ENCODE results near the gene HHLA2. TPM values are rescaled to one million over a fixed set of nuclear protein-coding genes. Genes with fewer than 3 reads are reported as not detected.

The HHLA2 gene
- total and polyA plus RNA-seq, 2 of the 8 experiments (the other 6 are each of a cell fraction or from before 2014, with no cell fraction given) = not detected

DNA sequence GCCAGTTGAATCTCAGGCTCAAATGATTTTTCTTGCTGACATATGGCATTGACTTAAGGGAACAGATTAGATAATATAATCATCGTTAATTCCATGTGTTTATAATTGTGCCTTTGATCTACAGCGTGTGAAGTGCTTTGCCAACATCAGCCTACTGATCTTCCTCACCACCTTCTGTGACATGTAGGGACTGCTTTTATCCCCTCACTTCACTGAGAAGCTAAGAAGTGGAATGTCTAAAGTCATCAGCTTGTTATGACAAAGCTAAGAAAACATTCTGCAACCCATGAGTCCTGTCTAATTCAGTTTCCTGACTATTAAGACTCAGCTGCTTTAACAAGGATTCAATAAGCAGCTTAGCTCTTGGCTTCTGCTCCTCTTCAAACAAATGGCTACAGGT, 108.0 kb downstream of the HHLA2 start:
- Histone ChIP-seq H2AFZ (ENCODE audit: low read length) (no peak overlapping the region), H3K79me1 (ENCODE audit: low read depth, low read length) (no peaks in the 10 kb centered on the region), H2BK12ac (ENCODE audit: low read depth, low read length) (no peak overlapping the region), H2BK20ac (ENCODE audit: low read length) (no peak overlapping the region), H3K18ac (ENCODE audit: extremely low read depth, low read length) (no peak overlapping the region), H3K36me3 (ENCODE audit: control insufficient read depth in 2 of 4, insufficient read depth in 4 of 4, low read length in 3 of 4) (no peaks in the 10 kb centered on the region), H3K56ac (replicated peaks; ENCODE audit: insufficient read length, low read depth, low read length) (no peak overlapping the region), H3K4me3 (ENCODE audit: extremely low read depth in 1 of 4, insufficient read depth in 2 of 4, low read depth in 3 of 4, low read length in 4 of 4) (no peak overlapping the region), H3K14ac (ENCODE audit: insufficient read length) (no peak overlapping the region), H4K20me1 (replicated peaks in 1 of 2; ENCODE audit: control insufficient read depth in 1 of 2, insufficient read depth in 2 of 2, low read length in 2 of 2) (no peaks in the 10 kb centered on the region), H4K91ac (replicated peaks; ENCODE audit: insufficient read length, low read length) (no peak overlapping the region), H3K27me3 (replicated peaks in 1 of 4; ENCODE audit: control insufficient read depth in 3 of 4, extremely low read depth in 1 of 4, insufficient read depth in 3 of 4, low read length in 3 of 4) (no peaks in the 10 kb centered on the region), H3K23ac (ENCODE audit: insufficient read length) (no peak overlapping the region), H3K4ac (replicated peaks; ENCODE audit: insufficient read length, low read depth, low read length) (no peak overlapping the region), H3K79me2 (ENCODE audit: control insufficient read depth in 1 of 2, insufficient read depth in 2 of 2, low read length in 2 of 2) (no peaks in the 10 kb centered on the region), H4K8ac (ENCODE audit: extremely low read depth, insufficient read depth, low read length) (no peak overlapping the region), H3K9me3 (ENCODE audit: insufficient read depth in 2 of 2, low read depth in 1 of 2, low read length in 1 of 2) (no peaks in the 10 kb centered on the region), H3K9ac (replicated peaks in 1 of 4; ENCODE audit: extremely low read depth in 1 of 4, low read depth in 3 of 4, low read length in 3 of 4) (no peak overlapping the region), H4K5ac (ENCODE audit: insufficient read length, low read depth, low read length) (no peak overlapping the region), H2BK120ac (replicated peaks; ENCODE audit: low read depth, low read length) (no peak overlapping the region), H2AK5ac (ENCODE audit: low read depth, low read length) (no peak overlapping the region), H2BK5ac (ENCODE audit: low read depth, low read length) (no peak overlapping the region), H3K4me2 (ENCODE audit: insufficient read depth in 1 of 2, low read depth in 2 of 2, low read length in 2 of 2) (no peak overlapping the region), H3K23me2 (ENCODE audit: low read depth, low read length) (no peaks in the 10 kb centered on the region), H2BK15ac (ENCODE audit: low read length) (no peak overlapping the region), H3K27ac (ENCODE audit: low read depth, low read length) (no peak overlapping the region), H3K4me1 (replicated peaks in 1 of 4; ENCODE audit: control insufficient read depth in 3 of 4, insufficient read depth in 4 of 4, low read length in 3 of 4) (peaks cover 0 to 1% (median 0%) of the 10 kb centered on the region in 4 experiments; a peak in 1 of 7 replicates)
- FAIRE-seq (no peak), DNase-seq (ENCODE audit: low read depth in 1 of 2, low spot score in 2 of 2) (no peak)
- POLR2A ChIA-PET (ENCODE audit: partially characterized antibody) = no interaction called here
- TF ChIP-seq SP4 (IDR thresholded peaks at IDR 0.05; ENCODE audit: low read length) (no peak), HDAC2 (IDR thresholded peaks at IDR 0.05; ENCODE audit: borderline replicate concordance in 1 of 2, low read depth in 2 of 2, low read length in 2 of 2) (no peak), RXRA (IDR thresholded peaks at IDR 0.05; ENCODE audit: insufficient read depth, low read depth, low read length) (no peak), EZH2 (IDR thresholded peaks at IDR 0.05; ENCODE audit: low read depth, low read length, severe bottlenecking) (no peak), TEAD4 (IDR thresholded peaks at IDR 0.05; ENCODE audit: low read depth, low read length) (no peak), GABPA (IDR thresholded peaks at IDR 0.05; ENCODE audit: borderline replicate concordance, insufficient read depth, low read length) (no peak), CEBPB (IDR thresholded peaks at IDR 0.05; ENCODE audit: low read depth, low read length) (no peak), SIN3A (conservative IDR thresholded peaks at IDR 0.05 in 1 of 2, IDR thresholded peaks at IDR 0.05 in 1 of 2; ENCODE audit: low read depth in 1 of 2, low read length in 2 of 2) (no peak), SUZ12 (IDR thresholded peaks at IDR 0.05; ENCODE audit: low read length) (no peak), BACH1 (IDR thresholded peaks at IDR 0.05; ENCODE audit: low read length) (no peak), POU5F1 (IDR thresholded peaks at IDR 0.05; ENCODE audit: low read depth, low read length) (no peak), CBX5 (IDR thresholded peaks at IDR 0.05; ENCODE audit: low read depth, low read length) (no peak)
- TF ChIP-seq, protein P1, sequence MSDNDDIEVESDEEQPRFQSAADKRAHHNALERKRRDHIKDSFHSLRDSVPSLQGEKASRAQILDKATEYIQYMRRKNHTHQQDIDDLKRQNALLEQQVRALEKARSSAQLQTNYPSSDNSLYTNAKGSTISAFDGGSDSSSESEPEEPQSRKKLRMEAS (IDR thresholded peaks at IDR 0.05) = no peak
- TF ChIP-seq, protein P2, sequence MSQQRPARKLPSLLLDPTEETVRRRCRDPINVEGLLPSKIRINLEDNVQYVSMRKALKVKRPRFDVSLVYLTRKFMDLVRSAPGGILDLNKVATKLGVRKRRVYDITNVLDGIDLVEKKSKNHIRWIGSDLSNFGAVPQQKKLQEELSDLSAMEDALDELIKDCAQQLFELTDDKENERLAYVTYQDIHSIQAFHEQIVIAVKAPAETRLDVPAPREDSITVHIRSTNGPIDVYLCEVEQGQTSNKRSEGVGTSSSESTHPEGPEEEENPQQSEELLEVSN (IDR thresholded peaks at IDR 0.05) = no peak
- CTCF ChIA-PET (ENCODE audit: partially characterized antibody) = interaction anchor here (1.0 to 2.8 kb wide), 9 partner anchors 9 to 476 kb away, joined by 3 to 10 read pairs (median 4); no protein-coding TSS in a partner anchor
- 96% methylated on average over 2 of the region's 2 CpGs; no CpG with 5 or more reads in 1 of the 2 experiments for WGBS, 2 experiments (ENCODE audit: extremely low coverage in 1 of 2, insufficient coverage in 1 of 2, insufficient read length in 1 of 2, insufficient replicate concordance in 2 of 2, low coverage in 1 of 2, low lambda C conversion rate in 2 of 2, missing lambda C conversion rate in 1 of 2)
